HCT116 (cell line): ENCODE measurements around the gene SLCO2B1. TPM values are rescaled to one million over a fixed set of nuclear protein-coding genes. Genes with fewer than 3 reads are reported as not detected.

Experiments used
- ATAC-seq: fragments of 200-7000 bp; cut with Tn5 transposase; 2 replicates; pipeline ENCODE4 v1.9.1; 2020; ENCODE audit warnings: mild to moderate bottlenecking, moderate library complexity
- BruUV-seq: library from RNA; stranded (reverse); fragments of 400-500 nt; replicated peaks from 2 replicates; lab custom pipeline; 2021; lab: Mats Ljungman, UMichigan
- CTCF ChIA-PET: fragments of 300-600 bp; sonication (Branson Sonifier 250); formaldehyde crosslinking; loops from one replicate; lab custom pipeline; 2021; ENCODE audit warnings: antibody characterized with exemption; lab: Charles Lee
- POLR2A ChIA-PET: fragments of 300-600, 350-600 bp; sonication (Branson Sonifier 250); formaldehyde crosslinking; loops from one replicate; lab custom pipeline; 2021; ENCODE audit warnings: antibody characterized with exemption; lab: Charles Lee
- RAD21 ChIA-PET, 2 experiments: fragments of 300-600 bp; sonication (Branson Sonifier 250); formaldehyde crosslinking; loops; one replicate each; lab custom pipeline; 2023; ENCODE audit warnings: low total read pairs in 2 of 2; ENCODE audit not compliant: uncharacterized antibody in 2 of 2, unreplicated experiment in 2 of 2, low non-redundant PET in 1 of 2; lab: Charles Lee
- DNase-seq: peaks from one replicate; pipeline ENCODE4 v3.0.0-alpha.2; 2010; ENCODE audit warnings: low read depth, low spot score
- H2AFZ ChIP-seq: fragments of 200-600 bp; shearing (Covaris generic), sonication (generic); 2 replicates; pipeline ENCODE4 v1.6.1; 2017; ENCODE audit warnings: low read depth, mixed run types, mixed read lengths, antibody characterized with exemption, low read length; ENCODE audit not compliant: poor library complexity, severe bottlenecking
- H3K27ac ChIP-seq: 2 replicates; pipeline ENCODE4 v1.5.1; 2012; ENCODE audit warnings: low read depth, low read length
- H3K27me3 ChIP-seq: fragments of 200-600 bp; sonication (generic); 2 replicates; pipeline ENCODE4 v1.6.1; 2016; ENCODE audit warnings: mixed run types, low read length, mixed read lengths; ENCODE audit not compliant: insufficient read depth
- H3K36me3 ChIP-seq, 2 experiments: fragments of 200-500 bp in 1 of 2; fragments of 200-600 bp in 1 of 2; sonication (Bioruptor generic) in 1 of 2; sonication (generic) in 1 of 2; 2 replicates each; pipeline versions ENCODE4 v1.5.1 to v1.6.1; 2014 to 2016; ENCODE audit warnings: low read length in 2 of 2, inconsistent platforms in 1 of 2, mixed read lengths in 1 of 2, mixed run types in 1 of 2; ENCODE audit not compliant: insufficient read depth in 2 of 2, control insufficient read depth in 1 of 2
- H3K4me1 ChIP-seq, 2 experiments: fragments of 200-600 bp in 1 of 2; sonication (generic) in 1 of 2; 2 replicates each; pipeline versions ENCODE4 v1.5.1 to v1.6.1; 2012 to 2017; ENCODE audit warnings: low read length in 2 of 2, inconsistent platforms in 1 of 2, mild to moderate bottlenecking in 1 of 2, mixed read lengths in 1 of 2, mixed run types in 1 of 2, moderate library complexity in 1 of 2; ENCODE audit not compliant: insufficient read depth in 2 of 2, control insufficient read depth in 1 of 2
- H3K4me2 ChIP-seq: fragments of 200-600 bp; sonication (generic); 2 replicates; pipeline ENCODE4 v1.6.1; 2017; ENCODE audit warnings: mixed run types, low read length, mixed read lengths
- H3K4me3 ChIP-seq, 2 experiments: fragments of 200-600 bp in 1 of 2; sonication (generic) in 1 of 2; replicated peaks in 1 of 2; 2 replicates each; pipeline ENCODE4 v1.5.1; 2011 to 2016; ENCODE audit warnings: low read length in 2 of 2, control low read depth in 1 of 2, low read depth in 1 of 2, mild to moderate bottlenecking in 1 of 2, mixed read lengths in 1 of 2, mixed run types in 1 of 2
- H3K79me2 ChIP-seq: fragments of 200-600 bp; sonication (generic); 2 replicates; pipeline ENCODE4 v1.6.1; 2017; ENCODE audit warnings: mild to moderate bottlenecking, mixed run types, low read length, moderate library complexity, mixed read lengths; ENCODE audit not compliant: insufficient read depth
- H3K9ac ChIP-seq: fragments of 200-600 bp; sonication (generic); 2 replicates; pipeline ENCODE4 v1.6.1; 2016; ENCODE audit warnings: low read length, mixed read lengths
- H3K9me2 ChIP-seq: fragments of 200-600 bp; sonication (generic), shearing (Covaris generic); 2 replicates; pipeline ENCODE4 v1.6.1; 2017; ENCODE audit warnings: mixed run types, mild to moderate bottlenecking, moderate library complexity; ENCODE audit not compliant: insufficient read depth
- H3K9me3 ChIP-seq, 2 experiments: fragments of 200-500 bp in 1 of 2; fragments of 200-600 bp in 1 of 2; sonication (Bioruptor generic) in 1 of 2; sonication (generic) in 1 of 2; 2 replicates each; pipeline ENCODE4 v1.6.1; 2014 to 2017; ENCODE audit warnings: low read length in 2 of 2, mixed read lengths in 2 of 2, inconsistent platforms in 1 of 2, low read depth in 1 of 2, mild to moderate bottlenecking in 1 of 2, mixed run types in 1 of 2, moderate library complexity in 1 of 2; ENCODE audit not compliant: control insufficient read depth in 1 of 2, insufficient read depth in 1 of 2
- H4K20me1 ChIP-seq: fragments of 200-600 bp; sonication (generic), shearing (Covaris generic); 2 replicates; pipeline ENCODE4 v1.6.1; 2017; ENCODE audit warnings: mixed run types, mild to moderate bottlenecking, moderate library complexity; ENCODE audit not compliant: insufficient read depth
- TCF7L2 ChIP-seq: IDR thresholded peaks from 2 replicates; pipeline ENCODE4 v1.7.0; 2011; ENCODE audit warnings: borderline replicate concordance, inconsistent platforms; ENCODE audit not compliant: insufficient read depth, insufficient read length; ENCODE audit errors: extremely low read depth
- intact Hi-C: fragments of 100-400 bp; cut with micrococcal nuclease; formaldehyde crosslinking; loops from 2 replicates; pipeline ENCODE4 v1.10.0; 2022
- total RNA-seq: library from RNA; stranded (reverse); gene quantifications from one replicate; pipeline ENCODE4 v1.2.1, GENCODE V29; 2021; ENCODE audit not compliant: unreplicated experiment
- TF ChIP-seq, protein P1 (sequence below): IDR thresholded peaks from 2 replicates; pipeline ENCODE4 v1.6.1; 2012; ENCODE audit warnings: low read depth

The SLCO2B1 gene
- total RNA-seq, 1 experiment from 2014 or later = 0.81 TPM

- Histone ChIP-seq H3K27ac (no peak overlapping the region), H3K9ac (no peak overlapping the region), H3K36me3 (no peaks in the 10 kb centered on the region), H3K27me3 (no peaks in the 10 kb centered on the region), H3K9me2 (no peaks in the 10 kb centered on the region), H3K4me2 (no peak overlapping the region), H3K9me3 (no peaks in the 10 kb centered on the region), H3K4me1 (no peaks in the 10 kb centered on the region), H3K79me2 (no peaks in the 10 kb centered on the region), H4K20me1 (no peaks in the 10 kb centered on the region)
- CTCF ChIA-PET = no interaction called here
- TF ChIP-seq TCF7L2 = no peak
- TF ChIP-seq, protein P1, sequence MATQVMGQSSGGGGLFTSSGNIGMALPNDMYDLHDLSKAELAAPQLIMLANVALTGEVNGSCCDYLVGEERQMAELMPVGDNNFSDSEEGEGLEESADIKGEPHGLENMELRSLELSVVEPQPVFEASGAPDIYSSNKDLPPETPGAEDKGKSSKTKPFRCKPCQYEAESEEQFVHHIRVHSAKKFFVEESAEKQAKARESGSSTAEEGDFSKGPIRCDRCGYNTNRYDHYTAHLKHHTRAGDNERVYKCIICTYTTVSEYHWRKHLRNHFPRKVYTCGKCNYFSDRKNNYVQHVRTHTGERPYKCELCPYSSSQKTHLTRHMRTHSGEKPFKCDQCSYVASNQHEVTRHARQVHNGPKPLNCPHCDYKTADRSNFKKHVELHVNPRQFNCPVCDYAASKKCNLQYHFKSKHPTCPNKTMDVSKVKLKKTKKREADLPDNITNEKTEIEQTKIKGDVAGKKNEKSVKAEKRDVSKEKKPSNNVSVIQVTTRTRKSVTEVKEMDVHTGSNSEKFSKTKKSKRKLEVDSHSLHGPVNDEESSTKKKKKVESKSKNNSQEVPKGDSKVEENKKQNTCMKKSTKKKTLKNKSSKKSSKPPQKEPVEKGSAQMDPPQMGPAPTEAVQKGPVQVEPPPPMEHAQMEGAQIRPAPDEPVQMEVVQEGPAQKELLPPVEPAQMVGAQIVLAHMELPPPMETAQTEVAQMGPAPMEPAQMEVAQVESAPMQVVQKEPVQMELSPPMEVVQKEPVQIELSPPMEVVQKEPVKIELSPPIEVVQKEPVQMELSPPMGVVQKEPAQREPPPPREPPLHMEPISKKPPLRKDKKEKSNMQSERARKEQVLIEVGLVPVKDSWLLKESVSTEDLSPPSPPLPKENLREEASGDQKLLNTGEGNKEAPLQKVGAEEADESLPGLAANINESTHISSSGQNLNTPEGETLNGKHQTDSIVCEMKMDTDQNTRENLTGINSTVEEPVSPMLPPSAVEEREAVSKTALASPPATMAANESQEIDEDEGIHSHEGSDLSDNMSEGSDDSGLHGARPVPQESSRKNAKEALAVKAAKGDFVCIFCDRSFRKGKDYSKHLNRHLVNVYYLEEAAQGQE = no peak
- TF ChIP-seq, all 23 proteins: peak for 0
- ChIA-PET RAD21 (no interaction called here), POLR2A (no interaction called here)
- Histone ChIP-seq H2AFZ (no peak overlapping the region), H3K4me3 (no peak overlapping the region)
- DNase-seq (no peak), ATAC-seq (no peak)
- intact Hi-C loops = no loop called here
- BruUV-seq = no TSS peak
Measured at GRCh38 chr11:75254326-75254725, 103.4 kb downstream of the SLCO2B1 start.

Other genes with a start within 250 kb of the SLCO2B1 start
- 17.3 TPM for gene XRRA1, start 202.0 kb upstream of the SLCO2B1 start, total RNA-seq
- gene SPCS2, start 201.8 kb upstream of the SLCO2B1 start, total RNA-seq = 133 TPM
- 12.5 TPM for gene NEU3, start 162.2 kb upstream of the SLCO2B1 start, total RNA-seq
- not detected for gene OR2AT4, start 54.2 kb upstream of the SLCO2B1 start, total RNA-seq
- 0.12 TPM for gene TPBGL, start 89.7 kb downstream of the SLCO2B1 start, total RNA-seq
- gene ARRB1, start 200.6 kb downstream of the SLCO2B1 start, total RNA-seq = 24.2 TPM
- gene RPS3, start 248.4 kb downstream of the SLCO2B1 start, total RNA-seq = 4,109 TPM